ENCODE data around the gene ZDHHC14.

The ZDHHC14 gene

DNA sequence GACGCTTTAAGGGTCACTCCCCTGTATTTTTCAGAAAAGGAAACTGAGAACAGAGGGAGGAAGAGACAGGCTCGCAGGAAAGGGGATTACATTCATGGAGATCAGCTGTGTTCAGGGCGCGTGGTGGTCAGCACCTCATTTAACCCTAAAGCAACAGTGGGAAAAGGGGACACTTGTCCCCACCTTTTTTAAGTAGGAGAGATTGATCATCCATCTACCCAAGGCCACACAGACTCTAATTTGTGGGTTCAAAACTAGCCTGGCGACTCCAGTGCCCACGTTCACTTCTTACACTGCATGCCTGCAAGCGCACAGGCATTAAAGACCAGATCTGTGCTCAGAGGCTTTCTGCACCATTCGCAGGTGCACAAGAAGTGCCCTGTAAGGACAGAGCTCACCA, 274.1 kb downstream of the ZDHHC14 start:
- H2AFZ ChIP-seq (ENCODE audit: low read depth), result no peak overlapping the region
- H3K79me2 ChIP-seq (ENCODE audit: insufficient read depth, low read depth), result no peaks in the 10 kb centered on the region
- no peaks in the 10 kb centered on the region for H3K4me1 ChIP-seq (ENCODE audit: low read depth, poor library complexity, severe bottlenecking)
- H3K4me3 ChIP-seq (IDR thresholded peaks at IDR 0.05; ENCODE audit: insufficient read depth, low read depth, low read length), result no peak overlapping the region
- H3K27me3 ChIP-seq (ENCODE audit: insufficient read depth, low read depth), result no peaks in the 10 kb centered on the region
- H3K27ac ChIP-seq, result no peak overlapping the region
- no peaks in the 10 kb centered on the region for H3K36me3 ChIP-seq (ENCODE audit: insufficient read depth)
- no peak overlapping the region for H3K4me2 ChIP-seq
- no peak overlapping the region for H3K9ac ChIP-seq
- TF ChIP-seq, protein P1, sequence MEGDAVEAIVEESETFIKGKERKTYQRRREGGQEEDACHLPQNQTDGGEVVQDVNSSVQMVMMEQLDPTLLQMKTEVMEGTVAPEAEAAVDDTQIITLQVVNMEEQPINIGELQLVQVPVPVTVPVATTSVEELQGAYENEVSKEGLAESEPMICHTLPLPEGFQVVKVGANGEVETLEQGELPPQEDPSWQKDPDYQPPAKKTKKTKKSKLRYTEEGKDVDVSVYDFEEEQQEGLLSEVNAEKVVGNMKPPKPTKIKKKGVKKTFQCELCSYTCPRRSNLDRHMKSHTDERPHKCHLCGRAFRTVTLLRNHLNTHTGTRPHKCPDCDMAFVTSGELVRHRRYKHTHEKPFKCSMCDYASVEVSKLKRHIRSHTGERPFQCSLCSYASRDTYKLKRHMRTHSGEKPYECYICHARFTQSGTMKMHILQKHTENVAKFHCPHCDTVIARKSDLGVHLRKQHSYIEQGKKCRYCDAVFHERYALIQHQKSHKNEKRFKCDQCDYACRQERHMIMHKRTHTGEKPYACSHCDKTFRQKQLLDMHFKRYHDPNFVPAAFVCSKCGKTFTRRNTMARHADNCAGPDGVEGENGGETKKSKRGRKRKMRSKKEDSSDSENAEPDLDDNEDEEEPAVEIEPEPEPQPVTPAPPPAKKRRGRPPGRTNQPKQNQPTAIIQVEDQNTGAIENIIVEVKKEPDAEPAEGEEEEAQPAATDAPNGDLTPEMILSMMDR (conservative IDR thresholded peaks at IDR 0.05; ENCODE audit: low read depth, low read length), result no peak
- no peaks in the 10 kb centered on the region for H4K20me1 ChIP-seq (ENCODE audit: insufficient read depth)

DNA sequence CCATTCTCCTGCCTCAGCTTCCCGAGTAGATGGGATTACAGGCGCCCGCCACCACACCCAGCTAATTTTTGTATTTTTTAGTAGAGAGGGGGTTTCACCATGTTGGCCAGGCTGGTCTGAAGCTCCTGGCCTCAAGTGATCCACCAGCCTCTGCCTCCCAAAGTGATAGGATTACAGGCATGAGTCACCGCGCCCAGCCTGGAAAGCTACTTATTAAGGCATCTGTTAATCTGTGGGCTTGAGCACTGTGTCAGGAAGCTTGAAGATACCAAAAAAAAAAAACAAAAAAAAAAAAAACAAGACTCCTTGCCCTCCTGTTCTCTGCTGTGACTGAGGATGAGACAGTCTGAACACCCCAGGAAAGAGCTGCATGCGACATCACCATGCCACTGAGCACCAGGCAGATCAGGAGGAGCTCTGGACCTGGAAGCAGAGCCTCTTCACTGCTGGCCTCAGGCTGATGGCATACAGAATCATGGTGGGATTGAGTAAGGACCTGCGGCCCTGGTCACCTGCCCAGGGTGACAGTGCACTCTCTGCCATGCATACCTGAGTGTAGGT, 275.5 kb downstream of the ZDHHC14 start:
- Histone ChIP-seq H3K9ac (no peak overlapping the region), H2AFZ (ENCODE audit: low read depth) (no peak overlapping the region), H3K36me3 (ENCODE audit: insufficient read depth) (no peaks in the 10 kb centered on the region), H3K4me3 (IDR thresholded peaks at IDR 0.05; ENCODE audit: insufficient read depth, low read depth, low read length) (no peak overlapping the region), H3K79me2 (ENCODE audit: insufficient read depth, low read depth) (no peaks in the 10 kb centered on the region), H4K20me1 (ENCODE audit: insufficient read depth) (no peaks in the 10 kb centered on the region), H3K27me3 (ENCODE audit: insufficient read depth, low read depth) (no peaks in the 10 kb centered on the region), H3K4me2 (no peak overlapping the region), H3K4me1 (ENCODE audit: low read depth, poor library complexity, severe bottlenecking) (no peaks in the 10 kb centered on the region), H3K27ac (no peak overlapping the region)
- TF ChIP-seq, protein P1 (conservative IDR thresholded peaks at IDR 0.05; ENCODE audit: low read depth, low read length), result no peak

DNA sequence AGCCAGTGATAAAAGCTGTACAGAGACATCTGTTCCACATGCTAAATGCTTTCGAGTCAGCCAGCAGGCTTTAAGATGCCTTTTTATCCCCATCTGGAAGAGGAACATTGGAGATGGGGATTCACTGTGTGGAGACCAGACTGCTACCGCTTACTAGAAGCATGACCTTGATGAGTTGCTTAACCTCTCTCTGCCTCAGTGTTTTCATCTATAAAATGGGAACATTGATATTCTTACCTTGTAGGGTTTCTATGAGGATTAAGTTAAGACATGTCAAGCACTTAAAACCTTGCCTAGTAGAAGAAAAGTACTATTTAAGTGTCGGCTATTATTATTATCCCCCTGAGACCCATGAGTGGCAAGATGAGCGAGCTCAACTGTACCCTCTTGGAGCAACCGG, 276.8 kb downstream of the ZDHHC14 start:
- Histone ChIP-seq H3K4me3 (IDR thresholded peaks at IDR 0.05; ENCODE audit: insufficient read depth, low read depth, low read length) (no peak overlapping the region), H2AFZ (ENCODE audit: low read depth) (no peak overlapping the region), H3K9ac (no peak overlapping the region), H3K4me2 (no peak overlapping the region), H3K79me2 (ENCODE audit: insufficient read depth, low read depth) (no peaks in the 10 kb centered on the region), H3K27ac (no peak overlapping the region), H3K27me3 (ENCODE audit: insufficient read depth, low read depth) (no peaks in the 10 kb centered on the region), H4K20me1 (ENCODE audit: insufficient read depth) (no peaks in the 10 kb centered on the region), H3K4me1 (ENCODE audit: low read depth, poor library complexity, severe bottlenecking) (no peaks in the 10 kb centered on the region), H3K36me3 (ENCODE audit: insufficient read depth) (no peaks in the 10 kb centered on the region)
- TF ChIP-seq, protein P1 (conservative IDR thresholded peaks at IDR 0.05; ENCODE audit: low read depth, low read length), result no peak

DNA sequence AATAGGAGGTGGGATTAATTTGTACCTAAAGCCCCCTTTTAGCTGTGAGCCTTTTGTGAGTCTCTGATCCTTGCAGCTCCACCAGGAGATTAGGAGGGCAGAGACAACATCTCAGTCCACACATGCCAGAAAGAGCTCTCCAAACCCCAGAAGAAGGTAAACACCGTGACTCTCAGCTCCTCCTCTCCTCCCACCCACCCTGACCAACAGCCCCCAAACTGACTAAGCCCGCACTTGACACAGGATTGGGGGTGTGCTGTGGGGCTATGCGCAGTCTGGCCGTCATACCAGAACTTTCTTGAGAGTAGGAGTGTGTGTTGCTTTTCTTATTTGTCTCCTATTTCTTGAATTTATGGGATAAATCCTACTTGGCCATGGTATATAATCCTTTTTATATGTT, 277.3 kb downstream of the ZDHHC14 start:
- Histone ChIP-seq H3K4me3 (IDR thresholded peaks at IDR 0.05; ENCODE audit: insufficient read depth, low read depth, low read length) (no peak overlapping the region), H3K27me3 (ENCODE audit: insufficient read depth, low read depth) (no peaks in the 10 kb centered on the region), H3K79me2 (ENCODE audit: insufficient read depth, low read depth) (no peaks in the 10 kb centered on the region), H4K20me1 (ENCODE audit: insufficient read depth) (no peaks in the 10 kb centered on the region), H3K4me1 (ENCODE audit: low read depth, poor library complexity, severe bottlenecking) (no peaks in the 10 kb centered on the region), H2AFZ (ENCODE audit: low read depth) (no peak overlapping the region), H3K36me3 (ENCODE audit: insufficient read depth) (no peaks in the 10 kb centered on the region), H3K9ac (no peak overlapping the region), H3K4me2 (no peak overlapping the region), H3K27ac (no peak overlapping the region)
- TF ChIP-seq, protein P1 (conservative IDR thresholded peaks at IDR 0.05; ENCODE audit: low read depth, low read length), result no peak
